ENCODE measurements around the gene SH3TC1.

SH3TC1 gene

DNA sequence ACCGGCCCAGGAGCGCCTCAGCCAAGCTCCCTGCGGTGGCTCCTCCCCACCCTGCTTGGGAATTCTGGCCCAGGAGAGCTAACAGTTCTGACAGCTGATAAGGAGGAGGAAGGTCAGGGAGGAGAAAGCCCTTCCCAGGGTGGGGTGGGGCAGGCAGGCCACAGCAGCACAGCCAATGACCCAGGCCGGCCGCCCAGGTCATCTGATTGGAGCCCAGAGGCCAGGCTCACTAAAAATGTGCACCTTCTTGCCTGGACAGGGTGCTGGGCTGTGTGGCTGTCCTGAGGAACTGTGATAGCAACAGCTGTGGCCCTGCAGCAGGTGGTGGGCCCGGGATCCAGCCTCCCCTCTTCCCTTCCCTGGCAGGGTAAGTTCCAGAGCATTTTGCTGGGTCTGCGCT, 17.2 kb upstream of the SH3TC1 start:
- no peak for DNase-seq (ENCODE audit: low spot score)

DNA sequence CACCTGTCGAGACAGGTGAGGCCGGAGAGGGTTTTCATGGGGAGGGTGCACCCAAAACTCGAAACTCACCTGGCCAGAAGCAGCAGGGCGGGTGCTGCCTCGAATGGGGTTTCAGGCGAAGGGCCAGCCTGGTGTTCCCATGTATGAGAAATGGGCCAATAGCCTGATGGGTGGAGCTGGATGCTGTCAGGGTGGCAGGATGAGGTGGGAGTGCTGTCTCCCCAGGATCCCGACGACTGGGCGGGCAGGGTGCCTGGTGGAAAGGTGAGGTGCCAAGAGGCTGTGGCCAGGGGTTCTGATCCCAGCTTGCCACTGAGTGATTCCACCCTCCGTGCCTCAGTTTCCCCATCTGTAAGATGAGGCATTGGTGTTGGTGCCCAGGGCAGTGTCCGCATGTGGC, 16.8 kb upstream of the SH3TC1 start:
- DNase-seq (ENCODE audit: low spot score) = no peak

GRCh38 chr4:8182858-8183725, 16.0 kb upstream of the SH3TC1 start:
- DNase-seq (ENCODE audit: low spot score) = peak; percentile 50

DNA sequence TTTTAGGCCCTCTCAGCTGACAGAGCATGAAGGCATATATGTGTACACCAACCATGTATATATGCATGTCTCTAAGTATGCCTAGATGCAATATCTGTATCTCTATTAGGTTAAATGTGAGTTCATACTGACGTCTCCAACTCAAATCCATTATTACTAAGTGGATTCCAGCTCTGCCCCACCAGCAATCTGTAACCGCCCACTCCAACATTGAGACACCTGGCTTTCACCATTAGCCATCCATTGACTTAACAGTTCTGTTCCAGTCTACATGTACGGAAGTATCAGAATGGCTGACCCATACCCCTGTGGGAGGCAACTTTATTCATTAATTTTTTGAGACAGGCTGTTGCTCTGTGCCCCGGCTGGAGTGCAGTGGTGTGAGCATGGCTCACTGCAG, 15.0 kb upstream of the SH3TC1 start:
- no peak for DNase-seq (ENCODE audit: low spot score)

- no peak for DNase-seq (ENCODE audit: low spot score)
These were observed 13.8 kb upstream of the SH3TC1 start for GRCh38 chr4:8185295-8185694.

- DNase-seq (ENCODE audit: low spot score) = no peak
These were observed 13.2 kb upstream of the SH3TC1 start for GRCh38 chr4:8185930-8186329.

DNA sequence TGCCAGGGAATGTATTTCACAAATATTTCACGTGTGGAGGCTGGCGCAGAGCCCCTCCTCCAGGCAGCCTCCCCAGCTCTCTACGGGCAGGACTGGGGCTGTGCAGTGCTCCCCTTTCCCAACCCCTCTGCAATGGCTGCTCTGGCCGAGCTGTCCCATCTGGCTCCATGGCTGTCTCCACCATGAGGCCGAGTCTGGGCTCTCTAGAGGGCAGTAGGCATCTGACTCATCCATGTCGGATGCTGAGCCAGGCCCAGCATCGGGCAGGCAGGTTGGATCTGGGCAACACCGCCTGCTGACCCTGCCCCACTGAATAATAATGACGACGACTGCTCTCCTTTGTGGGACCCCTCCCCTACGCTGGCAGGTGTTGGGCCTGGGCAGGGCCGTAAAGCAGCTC, 11.0 kb upstream of the SH3TC1 start:
- no peak for DNase-seq (ENCODE audit: low spot score)

GRCh38 chr4:8188743-8189550, 10.1 kb upstream of the SH3TC1 start:
- no peak for DNase-seq (ENCODE audit: low spot score)

- no peak for DNase-seq (ENCODE audit: low spot score)
These were observed 9.3 kb upstream of the SH3TC1 start for GRCh38 chr4:8189551-8190466.

DNA sequence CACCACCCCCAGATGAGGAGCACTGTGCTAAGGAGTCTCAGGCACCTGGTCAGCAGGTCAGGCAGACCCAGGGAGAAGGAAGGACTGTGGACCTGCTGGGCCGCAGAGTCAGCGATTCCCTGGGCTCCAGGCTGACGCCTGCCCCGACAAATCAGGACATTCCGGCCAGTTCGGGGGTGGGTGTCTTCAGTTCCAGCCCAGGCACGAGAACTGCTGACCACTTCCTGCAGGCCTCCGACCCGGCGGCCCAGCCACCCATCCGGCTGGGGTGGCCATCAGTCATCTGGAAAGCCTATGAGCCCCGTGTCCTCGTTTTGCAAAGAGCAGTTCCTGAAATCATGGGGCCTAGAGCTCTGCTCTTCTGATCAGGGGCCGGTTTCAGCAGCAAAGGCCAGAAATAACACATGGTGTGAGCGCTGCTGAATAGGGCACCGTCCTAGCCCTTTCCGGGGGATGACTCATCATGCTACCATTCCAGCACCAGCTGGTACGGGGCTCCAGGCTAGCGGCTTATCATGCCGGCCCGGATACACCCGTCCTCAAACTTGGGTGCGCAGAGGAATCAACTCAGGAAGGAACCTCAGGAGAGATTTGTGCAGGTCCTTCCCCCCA, 7.8 kb upstream of the SH3TC1 start:
- peak; percentile 6 for DNase-seq (ENCODE audit: low spot score)

DNA sequence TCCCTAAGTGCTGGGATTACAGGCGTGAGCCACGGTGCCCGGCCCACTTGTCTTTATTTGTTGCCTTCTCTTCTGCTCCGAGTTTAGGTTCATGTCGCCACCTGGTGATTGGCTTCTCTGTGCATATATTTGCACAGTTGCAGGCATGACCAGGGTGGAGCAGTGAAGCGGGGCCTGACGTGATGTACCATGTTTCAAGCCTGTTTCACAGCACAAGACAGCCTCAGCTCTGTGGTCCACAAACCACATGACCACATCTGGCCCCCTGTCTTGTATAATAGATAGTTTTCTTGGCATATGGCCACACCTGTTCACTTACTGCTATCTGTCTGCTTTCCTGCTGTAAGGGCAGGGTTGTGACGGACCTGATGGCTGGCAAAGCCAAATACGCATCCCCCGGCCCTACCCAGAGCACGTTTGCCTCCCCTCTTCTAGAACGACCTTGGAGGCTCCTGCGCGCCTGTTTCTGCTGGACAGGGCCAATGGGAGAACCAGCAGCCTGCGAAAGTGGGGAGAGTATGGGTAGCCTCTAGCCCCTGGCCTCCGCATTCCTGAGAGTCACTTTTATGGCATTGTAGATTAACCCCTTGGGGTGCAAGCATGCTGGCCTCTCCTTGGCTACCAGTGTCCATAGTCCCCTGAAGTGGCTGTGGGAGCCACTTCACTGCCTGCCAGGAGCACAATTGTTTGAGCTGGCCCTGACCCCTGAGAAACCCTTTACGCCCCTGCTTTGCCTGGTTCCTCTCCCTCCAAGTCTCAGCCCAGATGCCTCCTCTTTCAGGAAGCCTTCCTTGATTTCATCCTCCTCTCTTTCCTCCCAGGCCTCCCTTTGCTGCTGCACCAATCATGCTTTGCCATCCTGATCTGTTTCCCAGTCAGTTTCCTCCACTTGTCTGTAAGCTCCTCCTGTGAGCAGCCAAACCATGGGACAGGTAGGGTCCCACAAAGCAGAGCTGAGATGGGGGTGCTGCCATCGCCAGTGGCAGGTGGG, 6.0 kb upstream of the SH3TC1 start:
- peak; percentile 7 for DNase-seq (ENCODE audit: low spot score)

DNA sequence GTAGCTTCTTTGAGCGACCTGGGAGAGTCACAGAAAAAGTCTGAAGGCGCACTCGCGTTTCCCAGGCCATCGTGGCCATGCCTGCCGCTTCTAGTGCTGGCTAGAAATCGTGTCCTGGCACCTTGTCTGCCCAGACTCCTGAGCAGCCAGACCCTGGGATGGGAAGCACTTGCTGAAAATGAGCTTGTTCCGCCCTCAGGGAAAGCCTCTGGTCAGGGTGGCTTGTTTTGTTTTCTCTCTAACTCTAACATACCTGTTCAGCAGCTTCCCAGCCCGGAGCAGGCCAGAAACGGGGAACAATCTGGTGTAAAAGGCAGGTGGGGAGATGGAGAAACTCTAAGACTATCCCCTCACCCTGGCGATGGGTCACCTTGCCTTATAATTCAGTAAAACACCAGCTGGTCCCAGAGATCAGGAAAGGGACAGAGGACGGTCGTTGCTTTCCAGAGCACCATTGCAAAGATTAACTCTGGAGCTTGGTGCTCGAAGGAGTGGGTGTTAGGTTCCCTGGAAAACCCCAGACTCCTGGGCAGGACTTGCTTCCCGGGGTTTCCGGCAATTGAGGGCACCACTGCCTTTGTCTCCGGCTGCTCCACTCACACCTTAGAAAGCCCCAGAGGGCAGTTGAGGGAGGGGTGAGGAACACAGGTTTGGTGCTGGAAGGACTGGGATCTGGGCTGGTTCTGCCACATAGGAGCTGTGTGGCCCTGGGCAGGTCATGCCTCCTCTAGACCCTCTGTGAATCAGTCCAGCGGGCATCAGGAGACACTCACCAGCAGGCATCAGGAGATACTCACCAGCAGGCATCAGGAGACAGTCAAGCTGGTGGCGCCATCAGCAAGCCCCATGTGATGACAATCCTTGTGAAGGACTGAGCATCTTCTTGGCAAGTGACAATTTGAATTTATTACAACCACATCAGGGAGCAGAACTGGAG, 4.5 kb upstream of the SH3TC1 start:
- DNase-seq (ENCODE audit: low spot score) = no peak

- no peak for DNase-seq (ENCODE audit: low spot score)
These were observed 3.7 kb upstream of the SH3TC1 start for GRCh38 chr4:8195431-8195830.

DNA sequence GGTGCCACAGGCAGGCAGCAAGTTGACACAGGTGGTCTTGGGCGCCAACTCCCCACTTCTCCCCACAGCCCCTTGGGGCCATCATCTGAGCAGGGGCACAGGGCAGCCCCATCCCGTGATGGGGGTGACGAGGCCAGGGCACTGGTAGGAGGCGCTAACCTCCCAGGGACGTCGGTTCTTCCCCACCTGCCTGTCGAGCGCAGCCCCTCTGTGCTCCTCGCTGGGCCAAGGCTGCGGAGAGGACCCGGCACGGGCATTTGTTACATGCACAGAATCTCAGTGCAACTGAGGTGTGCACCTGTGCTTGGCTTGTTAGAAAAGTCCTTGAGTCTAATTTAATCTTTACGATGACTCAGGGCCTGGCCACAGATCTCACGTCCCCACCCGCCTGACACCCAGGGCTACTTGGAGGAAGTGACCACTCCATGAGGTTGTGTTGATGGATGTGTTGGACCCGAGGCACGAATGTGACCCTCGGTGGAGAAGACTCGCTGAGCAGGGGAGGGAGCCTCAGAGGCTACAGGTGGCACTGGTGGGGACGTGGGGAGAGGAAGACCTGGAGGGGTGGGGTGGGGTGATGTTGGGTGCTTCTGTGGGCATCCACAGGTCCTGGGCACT, 3.1 kb upstream of the SH3TC1 start:
- no peak for DNase-seq (ENCODE audit: low spot score)

- DNase-seq (ENCODE audit: low spot score) = no peak
These were observed 1.6 kb upstream of the SH3TC1 start for GRCh38 chr4:8197521-8197920.

DNA sequence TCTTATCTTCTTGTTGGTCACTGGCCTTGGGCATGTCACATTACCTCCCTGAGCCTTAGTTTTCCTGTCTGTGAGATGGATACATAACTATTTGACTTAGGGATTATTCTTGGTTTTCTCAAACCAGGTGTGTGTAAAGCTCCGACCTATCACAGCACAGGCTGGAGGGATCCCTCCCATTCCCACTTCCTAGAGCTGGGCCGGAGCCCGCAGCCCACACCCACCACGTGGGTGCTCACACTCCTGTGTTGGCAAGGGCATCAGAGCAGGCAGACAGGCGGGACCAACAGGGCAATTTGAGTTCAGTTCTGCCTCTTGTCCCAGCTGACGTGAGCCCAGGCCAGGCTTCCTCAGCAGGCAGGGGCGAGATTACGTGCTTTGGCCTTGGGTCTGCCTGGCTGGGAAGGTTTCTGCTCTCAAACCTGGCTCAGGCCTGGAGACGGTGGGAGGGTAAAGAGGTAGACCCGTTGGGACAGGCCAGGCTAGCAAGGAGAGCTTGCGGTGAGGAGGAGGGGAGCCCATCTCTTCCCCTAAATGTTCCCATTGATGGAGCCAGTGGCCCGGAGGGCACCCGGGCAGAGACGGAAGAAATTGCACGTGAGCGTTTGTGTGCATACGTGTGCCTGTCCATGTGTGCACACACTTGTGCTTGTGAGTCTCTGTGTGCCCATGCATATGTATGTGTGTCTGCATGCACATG, 734 bp upstream of the SH3TC1 start:
- no peak for DNase-seq (ENCODE audit: low spot score)

DNA sequence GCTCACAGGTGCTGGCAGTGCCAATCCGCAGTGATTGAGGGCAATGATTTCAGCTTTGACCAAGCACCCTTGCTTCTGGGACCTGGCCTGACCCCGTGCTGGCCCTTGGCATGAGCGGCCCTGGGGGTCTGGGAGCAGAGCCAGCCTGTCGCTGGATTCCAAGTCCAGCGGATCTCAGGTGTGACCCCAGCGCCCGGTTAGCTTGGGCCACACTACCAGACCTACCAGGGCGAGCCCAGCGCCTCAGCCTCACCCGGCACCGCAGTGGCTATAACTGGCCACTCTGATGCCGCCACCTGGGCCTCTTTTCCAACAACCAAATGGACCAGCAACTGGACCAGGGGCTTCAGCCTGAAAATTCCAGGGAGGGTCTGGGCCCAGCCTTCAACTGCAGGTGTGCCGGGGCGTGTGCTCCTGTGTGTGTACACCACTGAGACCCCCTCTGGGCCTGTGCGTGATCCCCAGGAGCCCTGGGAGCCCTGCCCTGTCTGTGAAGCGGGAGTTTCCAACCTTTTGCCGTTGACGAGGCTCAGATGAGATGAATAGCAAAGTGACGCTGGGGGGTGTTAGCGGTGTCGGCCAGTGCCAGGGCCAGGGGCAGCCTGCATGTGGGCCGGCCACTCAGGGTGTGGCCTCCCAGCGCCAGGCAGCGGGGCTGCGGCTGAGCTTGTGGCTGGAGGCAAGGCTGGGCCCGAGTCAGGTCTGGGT, 658 bp downstream of the SH3TC1 start:
- no peak for DNase-seq (ENCODE audit: low spot score)

Measured in hematopoietic multipotent progenitor cell treated with erythropoietin and hydrocortisone succinate and interleukin-3 and kit ligand, for 17 days (in vitro differentiated cells).